ENCODE measurements around the gene CDC42EP5. TPM values are rescaled to one million over a fixed set of nuclear protein-coding genes. Genes with fewer than 3 reads are reported as not detected.

The CDC42EP5 gene
- total and polyA plus RNA-seq, 3 donors from 2014 or later, result 7.8 to 11.9 (median 10.2) TPM

DNA sequence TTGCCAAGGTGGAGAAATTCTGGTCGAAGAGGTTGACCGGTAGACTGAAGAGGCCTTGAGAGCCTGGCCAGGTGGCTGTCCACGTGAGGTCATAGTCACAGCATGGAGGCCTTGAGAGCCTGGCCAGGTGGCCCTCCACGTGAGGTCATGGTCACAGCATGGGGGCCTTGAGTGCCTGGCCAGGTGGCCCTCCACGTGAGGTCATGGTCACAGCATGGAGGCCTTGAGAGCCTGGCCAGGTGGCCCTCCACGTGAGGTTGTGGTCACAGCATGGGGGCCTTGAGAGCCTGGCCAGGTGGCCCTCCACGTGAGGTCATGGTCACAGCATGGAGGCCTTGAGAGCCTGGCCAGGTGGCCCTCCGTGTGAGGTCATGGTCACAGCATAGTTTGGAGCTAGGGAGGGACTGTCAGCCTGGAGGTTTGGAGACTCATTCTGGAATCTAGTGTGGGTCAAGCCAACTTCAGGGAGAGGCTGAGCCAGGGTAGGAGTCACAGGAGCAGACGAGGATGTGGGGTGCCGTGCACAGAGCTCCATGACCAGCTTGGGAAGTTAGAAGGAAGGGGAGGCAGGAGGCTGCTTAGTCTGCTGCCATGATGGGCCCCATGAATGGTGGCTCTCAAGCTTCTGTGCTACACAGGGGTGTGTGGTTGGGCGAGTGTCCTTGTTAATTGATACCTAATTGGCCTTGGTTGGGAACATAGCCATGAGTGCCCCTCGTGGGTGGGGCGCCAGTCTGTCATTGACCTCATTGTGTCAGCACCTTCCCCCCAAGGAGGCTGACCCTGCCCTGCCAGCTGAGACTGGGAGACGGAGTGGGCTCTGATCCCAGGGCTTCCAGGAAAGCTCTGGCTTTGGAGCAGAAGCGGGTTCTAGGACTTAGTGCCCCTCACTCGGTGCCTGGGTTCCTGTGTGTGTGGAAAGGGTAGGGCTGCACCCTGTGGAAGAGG, 13.5 kb downstream of the CDC42EP5 start:
- Histone ChIP-seq H3K27ac (no peak overlapping the region), H3K27me3 (no peaks in the 10 kb centered on the region), H3K36me3 (ENCODE audit: low read depth, missing control alignments) (no peaks in the 10 kb centered on the region), H3K4me3 (no peak overlapping the region), H3K4me1 (peaks cover 11% of the 10 kb centered on the region), H3K9me3 (no peaks in the 10 kb centered on the region)
- intact Hi-C loops (cut with DNase I; ENCODE audit: low total_unique reads), result no loop called here
- no peak for DNase-seq
- WGBS, 2 donors, result 64 to 66% methylated on average over 10 to 16 of the region's 16 CpGs
- no peak for TF ChIP-seq CTCF (IDR thresholded peaks at IDR 0.05)
- no peak for TF ChIP-seq POLR2A (IDR thresholded peaks at IDR 0.05)

- no peak overlapping the region for H3K4me3 ChIP-seq
- H3K4me1 ChIP-seq, result peaks cover 11% of the 10 kb centered on the region
- no peaks in the 10 kb centered on the region for H3K9me3 ChIP-seq
- DNase-seq, result no peak
- no peaks in the 10 kb centered on the region for H3K36me3 ChIP-seq (ENCODE audit: low read depth, missing control alignments)
- no peaks in the 10 kb centered on the region for H3K27me3 ChIP-seq
- WGBS, 2 donors, result 82 to 89% methylated on average over 4 to 10 of the region's 11 CpGs
- TF ChIP-seq CTCF (IDR thresholded peaks at IDR 0.05) (no peak), POLR2A (IDR thresholded peaks at IDR 0.05) (no peak)
- intact Hi-C loops (cut with DNase I; ENCODE audit: low total_unique reads), result no loop called here
- H3K27ac ChIP-seq, result no peak overlapping the region
Measured at GRCh38 chr19:54458648-54459281, 14.3 kb downstream of the CDC42EP5 start.

- no peak for TF ChIP-seq POLR2A (IDR thresholded peaks at IDR 0.05)
- H3K4me3 ChIP-seq, result no peak overlapping the region
- H3K27me3 ChIP-seq, result no peaks in the 10 kb centered on the region
- H3K9me3 ChIP-seq, result no peaks in the 10 kb centered on the region
- intact Hi-C loops (cut with DNase I; ENCODE audit: low total_unique reads), result no loop called here
- H3K4me1 ChIP-seq, result peaks cover 11% of the 10 kb centered on the region
- 84 to 85% methylated on average over 40 to 42 of the region's 42 CpGs for WGBS, 2 donors
- DNase-seq, result no peak
- H3K36me3 ChIP-seq (ENCODE audit: low read depth, missing control alignments), result no peaks in the 10 kb centered on the region
- no peak overlapping the region for H3K27ac ChIP-seq
Measured at GRCh38 chr19:54457773-54458647, 15.1 kb downstream of the CDC42EP5 start.

GRCh38 chr19:54456423-54457373, 16.4 kb downstream of the CDC42EP5 start:
- DNase-seq, result no peak
- Histone ChIP-seq H3K9me3 (no peaks in the 10 kb centered on the region), H3K4me1 (peaks cover 5% of the 10 kb centered on the region), H3K4me3 (no peak overlapping the region), H3K27me3 (no peaks in the 10 kb centered on the region), H3K27ac (no peak overlapping the region), H3K36me3 (ENCODE audit: low read depth, missing control alignments) (no peaks in the 10 kb centered on the region)
- 91 to 92% methylated on average over 17 to 47 of the region's 51 CpGs for WGBS, 2 donors
- intact Hi-C loops (cut with DNase I; ENCODE audit: low total_unique reads), result no loop called here
- no peak for TF ChIP-seq CTCF (IDR thresholded peaks at IDR 0.05)
- TF ChIP-seq POLR2A (IDR thresholded peaks at IDR 0.05), result no peak
